Neutrophil (primary cell): ENCODE data around the gene RPUSD1.

Experiments used
- H3K27ac ChIP-seq: fragments of 200-600 bp; sonication (generic); 2 replicates; pipeline ENCODE4 v1.5.1; 2016; ENCODE audit warnings: mild to moderate bottlenecking, moderate library complexity
- H3K27me3 ChIP-seq: fragments of 200-600 bp; sonication (generic); 2 replicates; pipeline ENCODE4 v1.6.0; 2016; ENCODE audit warnings: mild to moderate bottlenecking
- H3K36me3 ChIP-seq: fragments of 200-600 bp; sonication (generic); 2 replicates; pipeline ENCODE4 v1.5.1; 2017
- H3K4me1 ChIP-seq, 2 experiments: fragments of 200-600 bp in 1 of 2; sonication (generic) in 1 of 2; 1 replicate in 1 of 2; 2 replicates in 1 of 2; pipeline versions ENCODE4 v1.5.1 to v1.6.1; 2013 to 2016; ENCODE audit warnings: low read depth in 1 of 2, low read length in 1 of 2, mild to moderate bottlenecking in 1 of 2, moderate library complexity in 1 of 2; ENCODE audit not compliant: control insufficient read depth in 1 of 2, insufficient read depth in 1 of 2
- H3K4me3 ChIP-seq, 2 experiments: fragments of 200-600 bp in 1 of 2; sonication (generic) in 1 of 2; 1 replicate in 1 of 2; 2 replicates in 1 of 2; pipeline ENCODE4 v1.5.1; 2013 to 2016; ENCODE audit warnings: low read depth in 1 of 2, low read length in 1 of 2, mild to moderate bottlenecking in 1 of 2, moderate library complexity in 1 of 2
- H3K9me3 ChIP-seq: fragments of 200-600 bp; sonication (generic); 2 replicates; pipeline ENCODE4 v1.5.1; 2016
- CTCF ChIP-seq: fragments of 200-600 bp; sonication (generic); IDR thresholded peaks from 2 replicates; pipeline ENCODE4 v1.5.1; 2016; ENCODE audit warnings: antibody characterized with exemption

RPUSD1 gene

GRCh38 chr16:791131-791530, 3.0 kb upstream of the RPUSD1 start:
- Histone ChIP-seq H3K4me3 (no peak overlapping the region), H3K9me3 (no peaks in the 10 kb centered on the region), H3K27ac (no peak overlapping the region), H3K27me3 (no peaks in the 10 kb centered on the region), H3K4me1 (peaks cover 19 to 20% of the 10 kb centered on the region in 2 experiments), H3K36me3 (peaks cover 42% of the 10 kb centered on the region)
- TF ChIP-seq CTCF: no peak

GRCh38 chr16:790086-790485, 1.9 kb upstream of the RPUSD1 start:
- TF ChIP-seq CTCF: no peak
- no peak overlapping the region for H3K4me3 ChIP-seq
- H3K9me3 ChIP-seq: no peaks in the 10 kb centered on the region
- peaks cover 52% of the 10 kb centered on the region for H3K36me3 ChIP-seq
- H3K27me3 ChIP-seq: no peaks in the 10 kb centered on the region
- peaks cover 19 to 20% of the 10 kb centered on the region in 2 experiments for H3K4me1 ChIP-seq
- no peak overlapping the region for H3K27ac ChIP-seq

GRCh38 chr16:789191-789850, 1.1 kb upstream of the RPUSD1 start:
- peaks cover 57% of the 10 kb centered on the region for H3K36me3 ChIP-seq

GRCh38 chr16:788399-789126, 382 bp upstream of the RPUSD1 start, which contains the start of gene CHTF18:
CHTF18 (plus strand) TSS chr16:788620; CDS start chr16:788685, 65 bp downstream.
- Histone ChIP-seq H3K27ac (peak within 1 kb of the TSS; percentile 74), H3K4me3 (peak within 1 kb of the TSS; percentile 85 to 96), H3K4me1 (peaks cover 19 to 20% of the 10 kb centered on the region in 2 experiments), H3K9me3 (no peaks in the 10 kb centered on the region), H3K36me3 (peaks cover 50% of the 10 kb centered on the region), H3K27me3 (peaks cover 3% of the 10 kb centered on the region)
- TF ChIP-seq CTCF: no peak

More at GRCh38 chr16:789191-789850, 1.1 kb upstream of the RPUSD1 start:
- no peak overlapping the region for H3K27ac ChIP-seq
- peaks cover 19 to 20% of the 10 kb centered on the region in 2 experiments for H3K4me1 ChIP-seq
- no peak for TF ChIP-seq CTCF
- no peaks in the 10 kb centered on the region for H3K9me3 ChIP-seq
- peak overlapping the region; percentile 85 to 96 for H3K4me3 ChIP-seq
- no peaks in the 10 kb centered on the region for H3K27me3 ChIP-seq

- H3K27ac ChIP-seq: peak overlapping the region; percentile 74
- H3K4me1 ChIP-seq: peaks cover 19 to 20% of the 10 kb centered on the region in 2 experiments
- no peaks in the 10 kb centered on the region for H3K9me3 ChIP-seq
- peaks cover 39% of the 10 kb centered on the region for H3K36me3 ChIP-seq
- peaks cover 14% of the 10 kb centered on the region for H3K27me3 ChIP-seq
- H3K4me3 ChIP-seq: peak overlapping the region; percentile 78 to 82
- TF ChIP-seq CTCF: no peak
These were observed 737 bp downstream of the RPUSD1 start for GRCh38 chr16:787321-787966.
